Thyroid gland (tissue), 4 donors: Measurements from ENCODE around the gene CRY2. TPM values are rescaled to one million over a fixed set of nuclear protein-coding genes. Genes with fewer than 3 reads are reported as not detected.

Experiments
- DNase-seq, 2 donors: peaks; one replicate each; pipeline ENCODE4 v3.0.0-alpha.2; 2019
- H3K27ac ChIP-seq, 3 donors: fragments of 200-600 bp; sonication (generic); 1 replicate in 2 of 3; 2 replicates in 1 of 3; pipeline ENCODE4 v1.5.1; 2016 to 2019; ENCODE audit warnings: mild to moderate bottlenecking in 1 of 3, moderate library complexity in 1 of 3
- H3K27me3 ChIP-seq: fragments of 200-600 bp; sonication (generic); one replicate; pipeline ENCODE4 v1.5.1; 2019
- H3K36me3 ChIP-seq, 2 donors: fragments of 200-600 bp; sonication (generic); one replicate each; pipeline ENCODE4 v1.5.1; 2016 to 2019
- H3K4me1 ChIP-seq, 2 donors: fragments of 200-600 bp; sonication (generic); one replicate each; pipeline ENCODE4 v1.5.1; 2017 to 2019
- H3K4me3 ChIP-seq, 3 donors: fragments of 200-600 bp; sonication (generic); replicated peaks in 1 of 3; 1 replicate in 2 of 3; 2 replicates in 1 of 3; pipeline ENCODE4 v1.5.1; 2016; ENCODE audit warnings: mild to moderate bottlenecking in 1 of 3
- H3K9me3 ChIP-seq: fragments of 200-600 bp; sonication (generic); one replicate; pipeline ENCODE4 v1.5.1; 2017
- POLR2A ChIP-seq, 2 donors: fragments of 450-650 bp; IDR thresholded peaks; one replicate each; pipeline ENCODE4 v1.6.1; 2017; ENCODE audit warnings: antibody characterized with exemption in 2 of 2, mild to moderate bottlenecking in 2 of 2, moderate library complexity in 1 of 2
- WGBS, 2 donors: methylation state at CpG; one replicate each; pipeline ENCODE4 v1.1.5; 2017; 5-methylcytosine and 5-hydroxymethylcytosine counted together
- intact Hi-C: fragments of 100-400 bp; cut with DNase I; formaldehyde crosslinking; loops from one replicate; pipeline ENCODE4 v1.15.1; 2023
- total RNA-seq, 4 donors: library from RNA; depleted of rRNA; stranded (reverse); fragments of >200 nt; gene quantifications; one replicate each; pipeline ENCODE4 v1.2.3, GENCODE V29; 2016
- TF ChIP-seq, protein P1 (sequence below), 6 experiments: fragments of 200-600 bp in 3 of 6; fragments of 450-650 bp in 3 of 6; sonication (generic) in 3 of 6; IDR thresholded peaks; one replicate each; pipeline ENCODE4 v1.5.1; 2016 to 2019; ENCODE audit warnings: antibody characterized with exemption in 6 of 6, mild to moderate bottlenecking in 2 of 6, inconsistent platforms in 1 of 6, moderate library complexity in 1 of 6

Gene CRY2
- total RNA-seq, 4 donors from 2014 or later: 49.5 to 117 (median 57.8) TPM

GRCh38 chr11:45913942-45914635 lies 66.8 kb downstream of the CRY2 start:
- Histone ChIP-seq H3K4me3 (no peak overlapping the region), H3K36me3 (peaks cover 25 to 38% of the 10 kb centered on the region in 2 donors), H3K4me1 (peaks cover 12 to 13% of the 10 kb centered on the region in 2 donors), H3K9me3 (no peaks in the 10 kb centered on the region), H3K27me3 (no peaks in the 10 kb centered on the region), H3K27ac (no peak overlapping the region)
- WGBS, 2 donors: 89 to 91% methylated on average over 5 to 18 of the region's 22 CpGs
- no peak for DNase-seq
- no peak for TF ChIP-seq POLR2A (IDR thresholded peaks at IDR 0.05)
- TF ChIP-seq, protein P1, sequence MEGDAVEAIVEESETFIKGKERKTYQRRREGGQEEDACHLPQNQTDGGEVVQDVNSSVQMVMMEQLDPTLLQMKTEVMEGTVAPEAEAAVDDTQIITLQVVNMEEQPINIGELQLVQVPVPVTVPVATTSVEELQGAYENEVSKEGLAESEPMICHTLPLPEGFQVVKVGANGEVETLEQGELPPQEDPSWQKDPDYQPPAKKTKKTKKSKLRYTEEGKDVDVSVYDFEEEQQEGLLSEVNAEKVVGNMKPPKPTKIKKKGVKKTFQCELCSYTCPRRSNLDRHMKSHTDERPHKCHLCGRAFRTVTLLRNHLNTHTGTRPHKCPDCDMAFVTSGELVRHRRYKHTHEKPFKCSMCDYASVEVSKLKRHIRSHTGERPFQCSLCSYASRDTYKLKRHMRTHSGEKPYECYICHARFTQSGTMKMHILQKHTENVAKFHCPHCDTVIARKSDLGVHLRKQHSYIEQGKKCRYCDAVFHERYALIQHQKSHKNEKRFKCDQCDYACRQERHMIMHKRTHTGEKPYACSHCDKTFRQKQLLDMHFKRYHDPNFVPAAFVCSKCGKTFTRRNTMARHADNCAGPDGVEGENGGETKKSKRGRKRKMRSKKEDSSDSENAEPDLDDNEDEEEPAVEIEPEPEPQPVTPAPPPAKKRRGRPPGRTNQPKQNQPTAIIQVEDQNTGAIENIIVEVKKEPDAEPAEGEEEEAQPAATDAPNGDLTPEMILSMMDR (IDR thresholded peaks at IDR 0.05): no peak
- intact Hi-C loops: loop anchor here (10.0 kb wide), 1 partner anchor 109 kb away; the partner anchor contains the start of gene SLC35C1

- TF ChIP-seq POLR2A (IDR thresholded peaks at IDR 0.05): no peak
- TF ChIP-seq, protein P1 (IDR thresholded peaks at IDR 0.05): no peak
- Histone ChIP-seq H3K27ac (no peak overlapping the region), H3K27me3 (no peaks in the 10 kb centered on the region), H3K9me3 (no peaks in the 10 kb centered on the region), H3K36me3 (peaks cover 19 to 30% of the 10 kb centered on the region in 2 donors), H3K4me3 (no peak overlapping the region), H3K4me1 (peaks cover 15 to 22% of the 10 kb centered on the region in 2 donors)
- no peak for DNase-seq
- intact Hi-C loops: loop anchor here (10.0 kb wide), 1 partner anchor 111 kb away; the partner anchor contains the start of gene SLC35C1
- WGBS, 2 donors: 79 to 87% methylated on average over 8 to 12 of the region's 13 CpGs
These were observed 68.2 kb downstream of the CRY2 start for GRCh38 chr11:45915446-45915845.

DNA sequence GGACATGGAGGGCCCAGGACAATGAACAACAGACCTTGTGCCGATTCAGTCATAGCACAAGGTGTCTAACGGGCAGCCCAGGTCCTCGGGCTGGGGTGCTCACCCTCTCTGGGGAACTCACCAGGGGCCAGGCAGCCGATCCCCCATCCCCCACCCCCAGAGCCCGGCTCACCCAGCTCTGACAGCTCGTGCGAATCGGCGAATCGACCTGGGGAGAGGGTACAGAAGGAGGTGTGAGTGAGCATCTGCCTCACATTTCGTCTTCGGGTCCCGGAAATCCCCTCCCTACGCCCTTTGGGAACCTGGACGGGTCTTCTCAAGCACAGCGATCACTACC lies 70.0 kb downstream of the CRY2 start:
- Histone ChIP-seq H3K36me3 (peaks cover 15 to 19% of the 10 kb centered on the region in 2 donors), H3K4me1 (peaks cover 27 to 37% of the 10 kb centered on the region in 2 donors), H3K27ac (peak overlapping the region; percentile 23 to 80 (median 71)), H3K4me3 (peak overlapping the region; percentile 38 to 76 (median 43)), H3K27me3 (no peaks in the 10 kb centered on the region), H3K9me3 (no peaks in the 10 kb centered on the region)
- TF ChIP-seq, protein P1 (IDR thresholded peaks at IDR 0.05): no peak
- TF ChIP-seq POLR2A (IDR thresholded peaks at IDR 0.05): no peak
- DNase-seq: no peak
- intact Hi-C loops: loop anchor here (10.0 kb wide), 1 partner anchor 112 kb away; the partner anchor contains the start of gene SLC35C1
- WGBS, 2 donors: 5% methylated on average over 14 to 15 of the region's 16 CpGs

GRCh38 chr11:45917623-45918330 lies 70.5 kb downstream of the CRY2 start, which contains the start of gene PEX16:
PEX16 (minus strand) TSS chr11:45917877; CDS start chr11:45917811, 66 bp downstream.
- Histone ChIP-seq H3K27me3 (no peaks in the 10 kb centered on the region), H3K27ac (peak within 1 kb of the TSS; percentile 46 to 80 (median 71)), H3K4me3 (peak within 1 kb of the TSS; percentile 43 to 76 (median 73)), H3K4me1 (peaks cover 27 to 43% of the 10 kb centered on the region in 2 donors), H3K9me3 (no peaks in the 10 kb centered on the region), H3K36me3 (peaks cover 15 to 19% of the 10 kb centered on the region in 2 donors)
- peak; percentile 98 to 99 for DNase-seq
- TF ChIP-seq, protein P1 (IDR thresholded peaks at IDR 0.05): no peak
- peak; percentile 20 to 79 for TF ChIP-seq POLR2A (IDR thresholded peaks at IDR 0.05)
- WGBS, 2 donors: 0 to 1% methylated on average over 34 to 39 of the region's 45 CpGs
- intact Hi-C loops: loop anchor here (10.0 kb wide), 1 partner anchor 113 kb away; the partner anchor contains the start of gene SLC35C1
